H1 (cell line): ENCODE measurements around the gene UBE2F. TPM values are rescaled to one million over a fixed set of nuclear protein-coding genes. Genes with fewer than 3 reads are reported as not detected.

Experiments
- CHD7 ChIP-seq: fragments of 300-600 bp; sonication (generic); IDR thresholded peaks from 2 replicates; pipeline ENCODE4 v1.7.1; 2012; ENCODE audit warnings: low read length, moderate library complexity, mild to moderate bottlenecking, inconsistent platforms; ENCODE audit not compliant: insufficient replicate concordance
- CREB1 ChIP-seq: IDR thresholded peaks from 2 replicates; pipeline ENCODE4 v1.6.1; 2012; ENCODE audit warnings: inconsistent platforms
- SP1 ChIP-seq: IDR thresholded peaks from 2 replicates; pipeline ENCODE4 v1.6.1; 2011; ENCODE audit warnings: low read depth, low read length
- SUZ12 ChIP-seq: fragments of 200-600 bp; sonication (generic); IDR thresholded peaks from 2 replicates; pipeline ENCODE4 v1.6.1; 2012; ENCODE audit warnings: mild to moderate bottlenecking, inconsistent platforms, low read length, moderate library complexity, mixed read lengths
- polyA plus RNA-seq, 7 experiments: library from polyadenylated mRNA; depleted of rRNA in 3 of 7; stranded (reverse) in 5 of 7; unstranded in 2 of 7; fragments of >200 nt in 5 of 7; fragments of 200-250 nt in 2 of 7; gene quantifications; 1 replicate in 5 of 7; 2 replicates in 1 of 7; 4 replicates in 1 of 7; pipeline versions ENCODE4 v1.2.1 to v1.2.3, GENCODE V29; 2011 to 2013; ENCODE audit warnings: missing spikeins in 2 of 7, mixed read lengths in 2 of 7
- total RNA-seq: library from RNA; stranded (reverse); fragmentation: NEBNext Ultra II Directional; extraction: Animal tissue kit (Norgen Biotek cat#: 25700); gene quantifications from 2 replicates; pipeline ENCODE4 v1.2.1, GENCODE V29; 2021

The UBE2F gene
- total and polyA plus RNA-seq, 2 of the 8 experiments (the other 6 are each of a cell fraction or from before 2014, with no cell fraction given) = 43.3 to 59.8 TPM

DNA sequence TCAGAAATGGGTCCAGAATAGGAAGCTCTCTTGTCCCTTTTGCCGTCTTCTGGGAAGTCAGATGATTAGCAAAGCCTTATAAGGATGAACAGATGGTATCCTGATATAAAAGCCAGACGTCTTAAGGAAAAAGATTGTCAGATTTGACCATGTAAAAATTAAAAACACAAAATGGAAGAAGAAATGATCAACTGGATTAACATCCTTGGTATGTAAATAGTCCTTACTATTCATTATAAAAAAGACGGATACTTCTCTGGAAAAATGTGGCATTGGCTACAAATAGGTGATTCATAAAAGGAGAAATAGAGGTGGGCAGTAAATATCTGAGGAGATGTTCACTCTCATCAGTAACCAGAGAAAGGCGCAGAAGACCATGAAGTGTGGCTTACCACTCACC is 60.2 kb downstream of the UBE2F start (continued):
- TF ChIP-seq CHD7 = no peak
- no peak for TF ChIP-seq SUZ12
- TF ChIP-seq CREB1 = no peak
- TF ChIP-seq SP1 = no peak
